CD14-positive monocyte (primary cell): ENCODE data around the gene HTRA3. TPM values are rescaled to one million over a fixed set of nuclear protein-coding genes. Genes with fewer than 3 reads are reported as not detected.

Experiments used
- DNase-seq, 3 donors: peaks; one replicate each; pipeline ENCODE4 v3.0.0-alpha.2; 2011 to 2022
- H2AFZ ChIP-seq: 2 replicates; pipeline ENCODE4 v1.6.0; 2012; ENCODE audit warnings: mild to moderate bottlenecking, low read depth, low read length, inconsistent platforms; ENCODE audit not compliant: insufficient read depth, poor library complexity, severe bottlenecking
- H3K27ac ChIP-seq, 2 donors: 1 replicate in 1 of 2; 2 replicates in 1 of 2; pipeline ENCODE4 v1.5.1; 2012 to 2013; ENCODE audit warnings: low read length in 2 of 2, control low read depth in 1 of 2, inconsistent platforms in 1 of 2, low read depth in 1 of 2, mild to moderate bottlenecking in 1 of 2
- H3K27me3 ChIP-seq, 2 donors: one replicate each; pipeline versions ENCODE4 v1.6.0 to v1.6.1; 2011 to 2013; ENCODE audit warnings: low read length in 2 of 2; ENCODE audit not compliant: control insufficient read depth in 2 of 2, insufficient read depth in 2 of 2
- H3K36me3 ChIP-seq, 2 donors: replicated peaks in 1 of 2; 1 replicate in 1 of 2; 2 replicates in 1 of 2; pipeline versions ENCODE4 v1.5.1 to v1.6.1; 2012 to 2013; ENCODE audit warnings: low read length in 2 of 2, control low read depth in 1 of 2, inconsistent platforms in 1 of 2, mild to moderate bottlenecking in 1 of 2; ENCODE audit not compliant: insufficient read depth in 2 of 2, control insufficient read depth in 1 of 2
- H3K4me1 ChIP-seq, 2 donors: 1 replicate in 1 of 2; 2 replicates in 1 of 2; pipeline versions ENCODE4 v1.5.1 to v1.6.1; 2012 to 2013; ENCODE audit warnings: low read length in 2 of 2, control low read depth in 1 of 2, inconsistent platforms in 1 of 2, mild to moderate bottlenecking in 1 of 2, moderate library complexity in 1 of 2; ENCODE audit not compliant: insufficient read depth in 2 of 2, control insufficient read depth in 1 of 2
- H3K4me2 ChIP-seq: replicated peaks from 2 replicates; pipeline ENCODE3; 2012; ENCODE audit warnings: low read length, moderate library complexity, mild to moderate bottlenecking; ENCODE audit not compliant: poor library complexity, severe bottlenecking; ENCODE audit errors: extremely low read depth
- H3K4me3 ChIP-seq, 3 experiments: fragments of 200-600 bp in 1 of 3; sonication (generic) in 1 of 3; replicated peaks in 1 of 3; 1 replicate in 2 of 3; 2 replicates in 1 of 3; pipeline ENCODE4 v1.5.1; 2011 to 2013; ENCODE audit warnings: low read length in 3 of 3, mild to moderate bottlenecking in 3 of 3, control low read depth in 2 of 3, low read depth in 2 of 3, inconsistent platforms in 1 of 3, moderate library complexity in 1 of 3
- H3K79me2 ChIP-seq: 2 replicates; pipeline ENCODE4 v1.6.0; 2012; ENCODE audit warnings: mild to moderate bottlenecking, control low read depth, inconsistent platforms, low read length, moderate library complexity; ENCODE audit not compliant: insufficient read depth
- H3K9ac ChIP-seq: 2 replicates; pipeline ENCODE4 v1.6.0; 2017; ENCODE audit warnings: low read length, mild to moderate bottlenecking; ENCODE audit not compliant: insufficient read depth, poor library complexity, severe bottlenecking
- H3K9me3 ChIP-seq, 2 donors: replicated peaks in 1 of 2; 1 replicate in 1 of 2; 2 replicates in 1 of 2; pipeline versions ENCODE4 v1.5.1 to v1.6.1; 2012 to 2013; ENCODE audit warnings: low read length in 2 of 2, control low read depth in 1 of 2; ENCODE audit not compliant: control insufficient read depth in 1 of 2, insufficient read depth in 1 of 2
- H4K20me1 ChIP-seq: 2 replicates; pipeline ENCODE4 v1.6.0; 2012; ENCODE audit warnings: mild to moderate bottlenecking, low read length, control low read depth, moderate library complexity; ENCODE audit not compliant: insufficient read depth
- H3K27ac Mint-ChIP-seq, 7 donors: one replicate each; pipeline ENCODE4 v1.8.0; 2020; ENCODE audit warnings: mild to moderate bottlenecking in 7 of 7, mixed read lengths in 7 of 7, moderate library complexity in 6 of 7, inconsistent platforms in 2 of 7
- H3K27me3 Mint-ChIP-seq, 3 donors: one replicate each; pipeline ENCODE4 v1.8.0; 2021 to 2022; ENCODE audit warnings: low read depth in 3 of 3, mild to moderate bottlenecking in 3 of 3, mixed read lengths in 3 of 3, moderate library complexity in 3 of 3, inconsistent platforms in 1 of 3
- H3K36me3 Mint-ChIP-seq, 2 donors: one replicate each; pipeline ENCODE4 v1.8.0; 2020; ENCODE audit warnings: mixed read lengths in 2 of 2, inconsistent platforms in 1 of 2, mild to moderate bottlenecking in 1 of 2
- H3K4me1 Mint-ChIP-seq: one replicate; pipeline ENCODE4 v1.8.0; 2020; ENCODE audit warnings: mild to moderate bottlenecking, mixed read lengths
- H3K4me3 Mint-ChIP-seq, 2 donors: one replicate each; pipeline ENCODE4 v1.8.0; 2020; ENCODE audit warnings: mild to moderate bottlenecking in 2 of 2, mixed read lengths in 2 of 2, moderate library complexity in 1 of 2
- H3K9me3 Mint-ChIP-seq, 7 donors: one replicate each; pipeline ENCODE4 v1.8.0; 2020 to 2022; ENCODE audit warnings: mixed read lengths in 7 of 7, mild to moderate bottlenecking in 6 of 7, moderate library complexity in 6 of 7, inconsistent platforms in 2 of 7
- CTCF ChIP-seq: fragments of 200-600 bp; IDR thresholded peaks from one replicate; pipeline ENCODE4 v1.8.0; 2022; ENCODE audit warnings: antibody characterized with exemption, mild to moderate bottlenecking
- WGBS: methylation state at CpG from one replicate; pipeline ENCODE4 v1.1.5; 2013; ENCODE audit warnings: missing lambda C conversion rate; ENCODE audit not compliant: insufficient coverage; 5-methylcytosine and 5-hydroxymethylcytosine counted together
- intact Hi-C, 2 donors: fragments of 100-400 bp; cut with micrococcal nuclease; formaldehyde crosslinking; loops; one replicate each; pipeline versions ENCODE4 v1.15.0 to v1.15.1; 2023
- polyA plus RNA-seq, 3 donors: library from polyadenylated mRNA; depleted of rRNA in 1 of 3; unstranded in 2 of 3; stranded (reverse) in 1 of 3; fragments of 300-500 nt in 2 of 3; fragments of >200 nt in 1 of 3; fragmentation: Illumina TruSeq in 2 of 3; gene quantifications; 1 replicate in 2 of 3; 2 replicates in 1 of 3; pipeline ENCODE4 v1.2.3, GENCODE V29; 2012 to 2021

HTRA3 gene
- polyA plus RNA-seq, 3 donors: not detected

GRCh38 chr4:8228319-8229250 lies 41.0 kb upstream of the HTRA3 start:
- H2AFZ ChIP-seq: no peak overlapping the region
- no peaks in the 10 kb centered on the region for H3K27me3 ChIP-seq
- no peak overlapping the region for H3K9ac ChIP-seq
- H3K36me3 ChIP-seq: peaks cover 80 to 82% of the 10 kb centered on the region in 2 donors
- H3K9me3 Mint-ChIP-seq: peaks cover 0 to 2% (median 0%) of the 10 kb centered on the region in 7 donors
- peaks cover 98% of the 10 kb centered on the region for H4K20me1 ChIP-seq
- H3K4me1 Mint-ChIP-seq: peaks cover 45% of the 10 kb centered on the region
- H3K4me1 ChIP-seq: peaks cover 40 to 47% of the 10 kb centered on the region in 2 donors
- TF ChIP-seq CTCF: no peak
- WGBS: 42% methylated on average over 37 of the region's 39 CpGs
- no peak overlapping the region for H3K4me2 ChIP-seq
- H3K79me2 ChIP-seq: peaks cover 19% of the 10 kb centered on the region
- peak overlapping the region in 4 of 7 donors; percentile 42 to 50 (median 48) for H3K27ac Mint-ChIP-seq
- H3K4me3 Mint-ChIP-seq: no peak overlapping the region
- no peak overlapping the region for H3K27ac ChIP-seq
- peak; percentile 55 to 77 (median 59) for DNase-seq
- intact Hi-C loops: no loop called here
- H3K4me3 ChIP-seq: no peak overlapping the region
- peaks cover 51 to 56% of the 10 kb centered on the region in 2 donors for H3K36me3 Mint-ChIP-seq
- H3K27me3 Mint-ChIP-seq: peaks cover 0 to 7% (median 2%) of the 10 kb centered on the region in 3 donors
- H3K9me3 ChIP-seq: no peaks in the 10 kb centered on the region

- no peaks in the 10 kb centered on the region for H3K9me3 ChIP-seq
- no peak overlapping the region for H2AFZ ChIP-seq
- DNase-seq: no peak
- H3K4me3 Mint-ChIP-seq: no peak overlapping the region
- no peak overlapping the region for H3K4me3 ChIP-seq
- no peaks in the 10 kb centered on the region for H3K27me3 ChIP-seq
- peaks cover 98% of the 10 kb centered on the region for H4K20me1 ChIP-seq
- peak overlapping the region in 3 of 7 donors; percentile 7 to 48 (median 36) for H3K27ac Mint-ChIP-seq
- intact Hi-C loops: no loop called here
- H3K27me3 Mint-ChIP-seq: peaks cover 0 to 4% (median 2%) of the 10 kb centered on the region in 3 donors
- H3K9ac ChIP-seq: no peak overlapping the region
- peaks cover 43 to 47% of the 10 kb centered on the region in 2 donors for H3K36me3 Mint-ChIP-seq
- H3K4me2 ChIP-seq: no peak overlapping the region
- H3K9me3 Mint-ChIP-seq: peaks cover 0 to 2% (median 0%) of the 10 kb centered on the region in 7 donors
- peaks cover 19% of the 10 kb centered on the region for H3K79me2 ChIP-seq
- WGBS: 84% methylated on average over 9 of the region's 17 CpGs
- H3K36me3 ChIP-seq: peaks cover 80 to 82% of the 10 kb centered on the region in 2 donors
- TF ChIP-seq CTCF: no peak
- no peak overlapping the region for H3K27ac ChIP-seq
- peaks cover 37 to 43% of the 10 kb centered on the region in 2 donors for H3K4me1 ChIP-seq
- peaks cover 40% of the 10 kb centered on the region for H3K4me1 Mint-ChIP-seq
These were observed 40.1 kb upstream of the HTRA3 start for GRCh38 chr4:8229331-8229975.
